Spleen (tissue), 7 donors: ENCODE measurements around the gene CD69.
"Not testable (repeated sequence)": the region's sequence is repeated elsewhere in the genome, so short reads cannot be mapped to it uniquely, and the experiment has no call there.

Experiments used
- CTCF ChIP-seq, 11 experiments: fragments of 200-600 bp in 7 of 11; fragments of 450-650 bp in 4 of 11; sonication (generic) in 4 of 11; IDR thresholded peaks in 8 of 11; conservative IDR thresholded peaks in 3 of 11; 1 replicate in 7 of 11; 2 replicates in 4 of 11; pipeline versions ENCODE4 v1.4.0 to v1.8.0; 2016 to 2021; ENCODE audit warnings: antibody characterized with exemption in 11 of 11, inconsistent platforms in 4 of 11, mild to moderate bottlenecking in 1 of 11
- POLR2AphosphoS5 ChIP-seq, 3 donors: sonication (generic); formaldehyde crosslinking; IDR thresholded peaks; one replicate each; pipeline ENCODE4 v1.5.1; 2017; ENCODE audit warnings: antibody characterized with exemption in 3 of 3
- donor health status: DM: no; HTN: no; CAD: no; lungs with moderate emphysema.
- donor health status: DM: no; HTN: no; CAD: no.
- donor health status: DM: no; HTN: no; CAD: no.

GRCh38 chr12:9704561-9704960 is 56.1 kb downstream of the CD69 start:
- TF ChIP-seq CTCF (IDR thresholded peaks at IDR 0.05 in 8 of 11, conservative IDR thresholded peaks at IDR 0.05 in 3 of 11); POLR2AphosphoS5 (IDR thresholded peaks at IDR 0.05): not testable (repeated sequence)
